GM19438 (cell line): ENCODE measurements around the gene ZNF816.
A peak's percentile ranks its signal among the peaks of the same experiment; 100 is the strongest.
"Not testable (repeated sequence)": the region's sequence is repeated elsewhere in the genome, so short reads cannot be mapped to it uniquely, and the experiment has no call there.

ENCODE experiments used
- ATAC-seq: cut with Tn5 transposase; IDR thresholded peaks from one replicate; pipeline ENCODE4 v1.9.1; 2021; ENCODE audit warnings: low read depth; ENCODE audit not compliant: unreplicated experiment

ZNF816 gene

GRCh38 chr19:52936151-52936953 lies 26.3 kb downstream of the ZNF816 start:
- no peak for ATAC-seq

- ATAC-seq: no peak
Measured at GRCh38 chr19:52935434-52935833, 27.2 kb downstream of the ZNF816 start.

DNA sequence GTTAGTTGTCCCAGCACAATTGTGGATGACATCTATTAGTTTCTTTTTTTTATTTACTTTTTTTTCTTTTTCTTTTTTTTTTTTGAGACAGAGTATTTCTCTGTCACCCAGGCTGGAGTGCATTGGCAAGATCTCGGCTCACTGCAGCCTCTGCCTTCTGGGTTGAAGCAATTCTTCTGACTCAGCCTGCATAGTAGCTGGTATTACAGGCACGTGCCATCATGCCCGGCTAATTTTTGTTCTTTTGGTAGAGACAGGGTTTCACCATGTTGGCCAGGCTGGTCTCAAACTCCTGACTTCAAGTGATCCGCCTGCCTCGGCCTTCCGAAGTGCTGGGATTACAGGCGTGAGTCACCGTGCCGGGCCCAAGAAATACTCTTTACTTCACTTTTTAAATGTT lies 38.0 kb downstream of the ZNF816 start:
- not testable (repeated sequence) for ATAC-seq

DNA sequence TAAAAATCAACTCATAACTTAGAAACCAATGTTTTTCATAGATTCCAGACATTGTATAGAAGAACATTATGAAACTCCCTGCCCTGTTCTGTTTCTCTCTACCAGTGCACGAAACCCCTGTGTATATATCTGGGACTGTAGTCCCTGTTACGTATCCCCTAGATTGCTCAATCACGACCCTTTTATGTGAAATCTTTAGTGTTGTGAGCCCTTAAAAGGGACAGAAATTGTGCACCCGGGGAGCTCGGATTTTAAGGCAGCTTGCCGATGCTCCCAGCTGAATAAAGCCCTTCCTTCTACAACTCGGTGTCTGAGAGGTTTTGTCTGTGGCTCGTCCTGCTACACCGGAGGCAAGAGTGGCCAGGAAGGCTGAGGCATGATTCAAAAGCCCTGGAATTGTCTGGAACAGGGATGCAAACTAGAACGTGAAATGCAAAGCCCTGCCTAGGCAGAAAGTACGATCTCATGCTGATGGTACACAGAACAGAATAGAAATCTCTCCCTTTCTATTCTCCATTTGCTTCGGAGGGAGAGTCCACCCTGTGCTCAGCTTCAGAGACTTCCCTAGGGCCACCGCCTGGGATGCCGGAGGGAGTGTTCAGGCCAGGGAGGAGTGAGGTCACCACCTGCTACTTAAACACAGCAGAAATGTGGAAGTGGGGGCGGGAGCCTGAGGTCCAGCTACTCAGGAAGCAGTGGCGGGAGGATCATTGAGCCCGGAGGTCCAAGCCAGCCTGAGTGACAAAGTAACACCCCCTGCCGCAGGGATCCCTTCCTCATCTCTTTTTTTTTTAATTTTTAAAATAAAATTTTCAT lies 38.7 kb downstream of the ZNF816 start:
- ATAC-seq: no peak

GRCh38 chr19:52922841-52923777 lies 39.6 kb downstream of the ZNF816 start, which contains the start of gene ZNF888:
Gene ZNF888 (minus strand): TSS chr19:52923428. CDS start chr19:52917873, 5,555 bp downstream.
- ATAC-seq: peak; percentile 91

GRCh38 chr19:52917531-52917930 lies 45.1 kb downstream of the ZNF816 start:
- ATAC-seq: no peak

- no peak for ATAC-seq
Measured at GRCh38 chr19:52910648-52911047, 52.0 kb downstream of the ZNF816 start.

DNA sequence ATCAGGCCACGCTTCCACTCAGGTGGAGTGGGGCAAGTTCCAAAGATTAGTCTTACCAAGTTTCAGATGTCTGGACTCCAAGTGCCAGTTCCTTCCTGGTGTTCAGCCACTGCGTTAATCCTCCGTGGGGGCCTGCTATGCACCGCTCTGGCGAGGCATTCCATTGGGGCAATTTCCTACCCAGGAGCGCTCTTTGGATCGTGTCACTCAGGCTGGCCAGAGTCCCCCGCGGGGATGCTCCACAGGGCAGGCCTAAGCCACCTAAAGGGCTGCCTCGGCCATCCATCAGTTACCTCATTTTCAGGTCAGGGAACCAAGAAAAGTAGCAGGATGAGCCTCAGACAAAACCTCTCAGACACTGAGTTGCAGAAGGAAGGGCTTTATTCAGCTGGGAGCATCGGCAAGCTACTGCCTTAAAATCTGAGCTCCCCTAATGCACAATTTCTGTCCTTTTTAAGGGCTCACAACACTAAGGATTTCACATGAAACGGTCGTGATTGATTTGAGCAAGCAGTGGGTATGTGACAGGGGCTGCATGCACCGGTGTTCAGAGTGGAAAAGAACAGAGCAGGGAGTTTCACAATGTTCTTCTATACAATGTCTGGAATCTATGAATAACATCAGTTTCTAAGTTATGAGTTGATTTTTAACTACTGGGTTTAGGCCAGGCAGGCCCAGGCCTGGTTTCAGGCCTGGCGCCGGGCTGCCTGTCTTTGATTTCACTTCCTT lies 58.5 kb downstream of the ZNF816 start:
- not testable (repeated sequence) for ATAC-seq

GRCh38 chr19:52901842-52902241 lies 60.8 kb downstream of the ZNF816 start:
- ATAC-seq: no peak
